ENCODE measurements around the gene SLC6A17.

The SLC6A17 gene

DNA sequence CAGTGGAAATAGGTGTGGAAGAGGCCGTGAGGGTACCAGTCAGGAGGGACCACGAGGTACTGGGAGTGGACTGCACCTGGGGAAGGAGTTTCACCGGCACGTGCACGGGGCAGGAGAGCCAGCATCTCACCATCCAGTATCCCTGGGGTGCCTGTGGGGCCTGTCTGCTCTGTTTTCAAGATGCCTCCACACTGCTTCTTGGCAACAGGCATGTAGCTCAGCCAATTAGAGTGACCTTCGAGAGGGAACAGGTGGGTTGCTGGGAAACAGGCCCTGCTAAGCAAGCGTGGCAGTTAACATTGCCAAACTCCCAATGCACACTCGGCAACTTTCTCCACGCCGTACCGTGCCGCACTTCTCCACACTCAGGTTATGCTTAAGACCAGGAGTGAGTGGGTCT is 77.5 kb downstream of the SLC6A17 start:
- Histone ChIP-seq H3K36me3 (ENCODE audit: insufficient read depth, low read depth, low read length) (peaks cover 11% of the 10 kb centered on the region; the same call in 1 of the 2 replicates), H3K27ac (ENCODE audit: low read length) (no peak overlapping the region), H3K27me3 (ENCODE audit: insufficient read depth, low read length) (no peaks in the 10 kb centered on the region), H3K9ac (ENCODE audit: low read depth, low read length) (no peak overlapping the region), H3K9me3 (ENCODE audit: insufficient read depth, low read depth, low read length) (no peaks in the 10 kb centered on the region), H3K4me3 (ENCODE audit: low read length) (no peak overlapping the region), H3K4me1 (ENCODE audit: insufficient read depth, low read length) (no peaks in the 10 kb centered on the region)

DNA sequence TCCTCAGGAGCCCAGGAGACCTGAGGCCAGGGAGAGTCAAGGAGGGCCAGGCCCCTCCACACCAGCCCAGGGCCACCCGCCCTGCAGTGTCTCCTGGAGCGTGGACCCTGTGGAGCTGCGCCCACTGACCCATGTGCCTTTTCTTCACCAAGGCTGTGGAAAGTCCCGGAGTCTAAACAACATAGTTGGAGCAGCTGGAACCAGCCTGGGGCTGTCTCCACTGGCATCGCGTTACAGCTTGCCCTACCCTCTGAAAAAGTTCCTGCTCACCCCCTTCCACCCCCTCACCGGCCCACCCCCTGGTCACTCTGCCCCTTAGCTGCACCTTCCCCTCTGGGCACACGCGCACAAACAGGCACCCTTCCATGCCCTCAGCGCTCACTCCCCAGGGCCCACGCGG is 78.1 kb downstream of the SLC6A17 start:
- H3K27me3 ChIP-seq (ENCODE audit: insufficient read depth, low read length): no peaks in the 10 kb centered on the region

DNA sequence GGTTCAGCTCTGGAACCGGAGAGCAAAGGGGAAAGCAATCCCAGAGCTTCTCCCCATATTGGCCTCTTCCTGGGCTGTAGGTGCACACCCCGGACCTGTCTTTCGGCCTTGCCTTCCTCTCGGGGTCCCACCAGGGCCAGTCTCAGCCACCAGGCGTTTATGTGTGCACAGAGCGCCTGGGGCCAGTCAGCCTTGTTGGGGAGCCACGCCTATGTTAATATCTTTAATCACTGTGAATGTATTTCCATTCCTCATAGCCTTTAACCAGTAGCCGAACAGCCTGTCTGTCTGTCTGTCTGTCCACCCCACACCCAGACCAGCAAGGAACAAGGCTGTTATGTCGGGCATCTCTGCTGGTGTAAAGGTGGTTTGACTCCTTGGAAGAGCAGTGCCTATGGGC is 78.6 kb downstream of the SLC6A17 start:
- Histone ChIP-seq H3K4me3 (ENCODE audit: low read length) (no peak overlapping the region), H3K36me3 (ENCODE audit: insufficient read depth, low read depth, low read length) (peaks cover 5% of the 10 kb centered on the region; the same call in 1 of the 2 replicates), H3K27me3 (ENCODE audit: insufficient read depth, low read length) (no peaks in the 10 kb centered on the region), H3K27ac (ENCODE audit: low read length) (no peak overlapping the region), H3K9me3 (ENCODE audit: insufficient read depth, low read depth, low read length) (no peaks in the 10 kb centered on the region), H3K4me1 (ENCODE audit: insufficient read depth, low read length) (peaks cover 1% of the 10 kb centered on the region; the same call in 1 of the 2 replicates), H3K9ac (ENCODE audit: low read depth, low read length) (no peak overlapping the region)

More for the DNA sequence above, 78.1 kb downstream of the SLC6A17 start:
- H3K36me3 ChIP-seq (ENCODE audit: insufficient read depth, low read depth, low read length): peaks cover 10% of the 10 kb centered on the region; the same call in 1 of the 2 replicates
- H3K9me3 ChIP-seq (ENCODE audit: insufficient read depth, low read depth, low read length): no peaks in the 10 kb centered on the region
- H3K4me1 ChIP-seq (ENCODE audit: insufficient read depth, low read length): no peaks in the 10 kb centered on the region
- no peak overlapping the region for H3K27ac ChIP-seq (ENCODE audit: low read length)
- no peak overlapping the region for H3K4me3 ChIP-seq (ENCODE audit: low read length)
- H3K9ac ChIP-seq (ENCODE audit: low read depth, low read length): no peak overlapping the region

DNA sequence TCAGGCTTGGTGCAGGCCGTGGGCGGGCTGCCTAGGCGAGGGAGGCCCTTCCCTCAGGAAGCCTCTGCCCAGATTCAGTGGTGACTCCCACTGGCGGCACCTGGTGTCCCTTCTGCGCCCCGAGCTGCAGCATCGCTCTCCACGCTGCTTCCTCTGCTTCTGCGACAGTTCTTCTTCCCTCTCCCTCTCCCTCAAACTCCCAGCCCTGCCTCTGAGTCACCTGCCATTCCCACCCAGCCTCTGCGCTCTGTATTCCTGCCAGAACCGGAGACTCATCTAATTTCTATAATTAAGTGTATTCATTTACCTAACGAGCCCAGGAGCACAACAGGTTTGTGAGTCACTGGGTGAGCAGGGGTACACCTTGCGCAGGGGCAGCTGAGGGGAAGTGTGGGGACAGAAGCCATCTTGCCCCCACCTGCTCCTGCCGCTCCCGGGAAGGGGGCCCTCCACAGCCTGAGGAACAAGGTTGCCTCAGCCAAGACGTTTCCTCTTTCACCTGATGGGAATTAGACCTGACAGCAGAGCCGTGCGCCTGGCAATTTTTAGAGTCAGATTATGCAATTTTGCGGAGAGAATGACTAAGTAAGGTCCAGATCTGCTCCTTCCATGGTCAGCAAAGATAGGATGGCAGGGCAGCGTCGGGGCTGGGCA is 79.2 kb downstream of the SLC6A17 start:
- no peaks in the 10 kb centered on the region; the same call in 1 of the 2 replicates for H3K36me3 ChIP-seq (ENCODE audit: insufficient read depth, low read depth, low read length)
- H3K27ac ChIP-seq (ENCODE audit: low read length): no peak overlapping the region
- H3K4me3 ChIP-seq (ENCODE audit: low read length): no peak overlapping the region
- H3K9ac ChIP-seq (ENCODE audit: low read depth, low read length): no peak overlapping the region
- no peaks in the 10 kb centered on the region for H3K27me3 ChIP-seq (ENCODE audit: insufficient read depth, low read length)
- H3K9me3 ChIP-seq (ENCODE audit: insufficient read depth, low read depth, low read length): no peaks in the 10 kb centered on the region
- H3K4me1 ChIP-seq (ENCODE audit: insufficient read depth, low read length): peaks cover 3% of the 10 kb centered on the region; the same call in 1 of the 2 replicates

DNA sequence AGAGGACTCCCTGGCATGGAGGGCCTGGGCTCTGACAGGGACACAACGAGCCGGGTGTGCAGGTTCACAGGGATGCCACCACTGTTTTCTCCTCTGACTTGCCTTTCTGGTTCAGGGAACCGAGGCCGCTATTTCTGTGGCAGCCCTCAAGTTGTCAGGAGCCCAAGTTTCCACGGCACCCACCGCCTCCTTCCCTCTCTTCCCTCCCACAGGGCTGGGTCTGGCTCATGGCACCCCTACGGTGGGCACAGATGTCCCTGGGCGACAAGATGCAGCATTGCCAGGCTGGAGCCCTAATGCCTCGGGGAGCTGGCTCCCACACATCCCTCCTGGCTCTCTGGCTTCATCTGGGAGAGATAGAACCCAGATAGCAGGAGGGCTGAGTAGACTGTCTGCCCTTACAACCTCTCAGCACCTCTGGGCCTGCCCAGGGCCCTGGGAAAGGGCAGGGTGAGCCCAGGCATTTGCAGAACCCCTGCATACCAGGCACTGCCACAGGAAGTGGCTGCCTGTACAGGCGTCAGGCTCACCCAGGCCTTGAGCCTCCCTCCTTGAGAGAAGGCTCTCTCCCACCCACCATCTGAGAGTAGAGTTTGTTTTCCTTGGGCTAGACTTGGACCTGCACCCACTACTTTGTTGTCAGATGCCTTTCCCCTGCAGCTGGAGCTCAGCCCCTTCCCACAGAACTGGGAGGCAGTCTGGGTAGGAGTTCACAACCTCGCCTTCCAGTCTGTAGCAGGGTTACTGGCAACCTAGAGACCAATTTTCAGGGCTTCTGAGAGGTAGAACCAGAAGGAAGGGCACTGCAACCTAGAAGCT is 80.3 kb downstream of the SLC6A17 start:
- Histone ChIP-seq H3K27me3 (ENCODE audit: insufficient read depth, low read length) (no peaks in the 10 kb centered on the region), H3K4me1 (ENCODE audit: insufficient read depth, low read length) (peaks cover 3% of the 10 kb centered on the region; the same call in 1 of the 2 replicates), H3K36me3 (ENCODE audit: insufficient read depth, low read depth, low read length) (no peaks in the 10 kb centered on the region; the same call in 1 of the 2 replicates), H3K27ac (ENCODE audit: low read length) (no peak overlapping the region), H3K9ac (ENCODE audit: low read depth, low read length) (no peak overlapping the region), H3K4me3 (ENCODE audit: low read length) (no peak overlapping the region), H3K9me3 (ENCODE audit: insufficient read depth, low read depth, low read length) (no peaks in the 10 kb centered on the region)

DNA sequence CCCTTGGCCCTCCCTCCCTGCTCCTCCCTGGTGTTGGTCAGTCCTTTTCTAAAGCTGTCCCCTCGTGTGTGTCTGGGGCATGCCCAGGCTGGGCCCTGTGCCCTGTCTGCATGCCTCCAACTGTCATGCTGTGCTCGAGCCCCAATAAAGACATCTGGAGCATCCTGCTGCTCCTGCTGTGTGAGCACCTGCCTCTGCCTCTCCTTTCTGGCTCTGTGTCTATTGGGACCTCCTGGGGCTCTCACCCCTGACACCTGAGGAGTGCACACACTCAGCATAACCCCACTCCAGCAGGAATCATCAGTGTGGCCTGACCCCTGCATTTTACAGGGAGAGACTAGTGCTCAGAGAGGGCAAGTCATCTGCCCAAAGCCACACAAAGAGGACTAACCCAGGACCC is 83.6 kb downstream of the SLC6A17 start:
- no peaks in the 10 kb centered on the region; the same call in 1 of the 2 replicates for H3K36me3 ChIP-seq (ENCODE audit: insufficient read depth, low read depth, low read length)
- no peak overlapping the region for H3K4me3 ChIP-seq (ENCODE audit: low read length)
- no peaks in the 10 kb centered on the region for H3K9me3 ChIP-seq (ENCODE audit: insufficient read depth, low read depth, low read length)
- no peak overlapping the region for H3K27ac ChIP-seq (ENCODE audit: low read length)
- no peaks in the 10 kb centered on the region for H3K27me3 ChIP-seq (ENCODE audit: insufficient read depth, low read length)
- H3K9ac ChIP-seq (ENCODE audit: low read depth, low read length): no peak overlapping the region
- H3K4me1 ChIP-seq (ENCODE audit: insufficient read depth, low read length): peaks cover 3% of the 10 kb centered on the region; the same call in 1 of the 2 replicates

DNA sequence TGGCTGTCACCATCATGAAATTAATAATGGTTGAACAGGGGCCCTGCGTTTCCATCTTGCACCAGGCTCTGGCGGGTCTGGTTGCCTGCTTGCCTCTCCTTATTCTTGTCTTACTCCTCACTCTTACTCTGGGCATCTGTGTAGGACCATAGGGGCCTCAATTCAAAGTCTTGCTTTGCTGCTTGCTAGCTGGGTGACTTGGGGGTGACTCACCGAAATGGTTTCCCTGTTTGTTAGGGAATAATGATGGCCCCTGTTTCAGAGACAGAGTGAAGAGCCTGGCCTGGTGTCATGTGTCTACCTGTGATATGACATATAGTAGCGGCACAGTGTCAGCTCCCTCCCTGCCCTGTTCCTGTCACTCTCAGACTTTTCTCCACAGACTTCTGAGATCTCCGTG is 84.4 kb downstream of the SLC6A17 start:
- Histone ChIP-seq H3K9me3 (ENCODE audit: insufficient read depth, low read depth, low read length) (no peaks in the 10 kb centered on the region), H3K4me1 (ENCODE audit: insufficient read depth, low read length) (peaks cover 3% of the 10 kb centered on the region; the same call in 1 of the 2 replicates), H3K27ac (ENCODE audit: low read length) (no peak overlapping the region), H3K27me3 (ENCODE audit: insufficient read depth, low read length) (no peaks in the 10 kb centered on the region), H3K4me3 (ENCODE audit: low read length) (no peak overlapping the region), H3K36me3 (ENCODE audit: insufficient read depth, low read depth, low read length) (no peaks in the 10 kb centered on the region; the same call in 1 of the 2 replicates), H3K9ac (ENCODE audit: low read depth, low read length) (no peak overlapping the region)

DNA sequence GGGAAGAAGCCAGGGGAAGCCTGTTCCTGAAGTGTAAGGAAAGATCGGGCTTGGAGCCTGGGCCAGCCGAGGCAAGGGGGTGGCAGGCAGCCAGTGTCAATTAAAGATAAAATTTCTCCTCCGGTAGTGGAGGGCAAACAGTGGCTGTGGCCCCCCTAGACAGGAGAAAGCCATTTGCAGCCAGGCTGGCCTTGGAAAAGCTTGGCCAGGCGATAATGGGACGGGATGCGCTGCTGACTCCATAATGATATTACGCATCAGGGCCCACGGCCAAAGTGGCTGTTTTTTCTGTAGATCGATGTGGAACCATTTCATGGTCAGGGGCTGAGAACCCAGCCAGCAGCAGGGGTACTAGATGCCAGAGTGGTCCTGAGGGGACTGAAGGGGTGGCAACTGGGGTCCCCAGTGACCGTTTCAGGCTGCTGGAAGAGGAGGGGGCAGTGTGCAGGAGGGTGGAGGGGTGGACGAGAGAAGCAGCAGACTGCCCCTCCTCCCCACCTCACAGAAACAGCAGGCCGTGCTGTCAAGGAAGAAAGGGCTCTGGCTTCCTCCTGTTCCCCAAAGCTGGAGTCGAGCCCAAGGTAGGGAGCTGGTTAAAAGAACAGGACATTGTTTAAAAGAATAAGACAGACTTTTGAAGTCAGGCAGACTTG is 85.0 kb downstream of the SLC6A17 start:
- Histone ChIP-seq H3K4me3 (ENCODE audit: low read length) (no peak overlapping the region), H3K36me3 (ENCODE audit: insufficient read depth, low read depth, low read length) (no peaks in the 10 kb centered on the region; the same call in 1 of the 2 replicates), H3K27ac (ENCODE audit: low read length) (no peak overlapping the region), H3K27me3 (ENCODE audit: insufficient read depth, low read length) (no peaks in the 10 kb centered on the region), H3K9me3 (ENCODE audit: insufficient read depth, low read depth, low read length) (no peaks in the 10 kb centered on the region), H3K4me1 (ENCODE audit: insufficient read depth, low read length) (peaks cover 3% of the 10 kb centered on the region; the same call in 1 of the 2 replicates), H3K9ac (ENCODE audit: low read depth, low read length) (no peak overlapping the region)

DNA sequence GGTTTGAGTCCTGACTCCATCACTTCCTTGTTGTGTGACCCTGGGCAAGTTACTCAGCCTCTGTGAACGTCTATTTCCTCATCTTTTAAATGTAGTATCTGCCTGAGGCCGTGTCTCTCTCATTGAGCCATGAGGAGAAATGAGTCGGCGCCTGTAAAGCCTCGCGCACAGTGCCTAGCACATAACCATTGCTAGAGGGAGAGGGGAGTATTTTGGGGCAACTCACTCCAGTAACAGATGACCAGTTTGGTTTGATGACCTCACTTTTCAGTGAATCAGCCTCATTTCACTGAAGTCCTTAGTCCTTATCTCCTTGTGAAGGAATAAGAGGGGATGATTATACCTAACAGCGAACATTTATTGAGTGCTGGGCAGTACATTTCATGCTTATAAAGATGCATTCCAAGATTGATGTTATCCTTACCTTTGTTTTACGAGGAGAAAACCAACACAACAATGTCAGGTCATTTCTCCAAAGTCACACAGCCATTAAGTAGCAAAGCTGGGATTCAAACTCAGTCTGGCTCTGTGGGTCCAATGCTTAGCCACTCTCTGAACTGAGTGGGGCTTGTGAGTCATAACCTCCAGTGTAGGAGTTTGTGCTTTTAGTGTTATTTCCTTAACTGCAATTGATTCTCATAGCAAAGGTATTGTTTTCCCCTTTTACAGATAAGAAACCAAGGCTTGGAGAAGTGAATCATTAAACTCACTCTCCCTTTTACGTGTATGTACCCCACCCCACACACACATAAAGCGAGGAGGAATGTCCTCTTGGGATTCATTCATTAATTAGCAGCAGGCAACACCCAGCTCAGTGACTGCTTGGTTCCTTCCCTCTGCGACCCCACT is 85.8 kb downstream of the SLC6A17 start:
- Histone ChIP-seq H3K36me3 (ENCODE audit: insufficient read depth, low read depth, low read length) (no peaks in the 10 kb centered on the region; the same call in 1 of the 2 replicates), H3K4me3 (ENCODE audit: low read length) (no peak overlapping the region), H3K4me1 (ENCODE audit: insufficient read depth, low read length) (peaks cover 3% of the 10 kb centered on the region; the same call in 1 of the 2 replicates), H3K27me3 (ENCODE audit: insufficient read depth, low read length) (no peaks in the 10 kb centered on the region), H3K9ac (ENCODE audit: low read depth, low read length) (no peak overlapping the region), H3K9me3 (ENCODE audit: insufficient read depth, low read depth, low read length) (no peaks in the 10 kb centered on the region), H3K27ac (ENCODE audit: low read length) (no peak overlapping the region)

DNA sequence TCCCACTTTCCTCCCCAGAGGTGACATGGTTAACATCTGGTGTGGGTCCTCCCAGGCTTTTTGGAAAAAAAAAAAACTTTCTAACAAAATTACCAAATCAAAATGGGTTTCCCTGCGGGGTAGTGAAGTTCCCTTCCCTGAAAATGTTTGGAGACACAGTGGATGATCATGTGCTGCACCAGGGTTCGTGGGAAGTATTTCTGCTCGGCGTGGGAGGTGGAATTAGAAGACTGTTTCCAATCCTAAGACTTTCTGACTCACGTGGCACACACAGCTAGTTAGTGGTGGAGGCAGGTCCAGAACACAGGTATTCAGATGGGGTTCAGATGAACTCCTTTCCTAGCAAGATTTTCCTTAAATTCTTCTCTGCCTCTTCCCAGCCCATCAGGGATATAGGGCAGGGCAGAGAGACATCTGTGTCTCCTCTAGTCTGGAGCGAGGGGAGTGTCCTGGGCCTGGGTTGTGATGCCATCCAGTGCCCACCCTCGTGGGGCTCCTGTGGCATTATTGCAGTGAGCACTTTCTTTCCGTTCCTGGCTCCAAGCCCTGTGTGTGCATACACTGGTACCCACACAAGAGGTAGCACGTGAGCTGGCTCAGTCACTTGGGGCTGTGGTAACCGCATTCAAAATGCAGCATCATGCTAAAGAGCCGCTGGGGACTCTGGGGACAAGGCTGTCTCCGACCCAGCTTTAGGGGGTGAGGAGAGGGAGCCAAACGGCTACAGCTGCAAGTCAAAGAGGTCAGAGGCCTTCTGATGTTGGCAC is 87.3 kb downstream of the SLC6A17 start:
- Histone ChIP-seq H3K9ac (ENCODE audit: low read depth, low read length) (no peak overlapping the region), H3K36me3 (ENCODE audit: insufficient read depth, low read depth, low read length) (no peaks in the 10 kb centered on the region), H3K27ac (ENCODE audit: low read length) (no peak overlapping the region), H3K9me3 (ENCODE audit: insufficient read depth, low read depth, low read length) (no peaks in the 10 kb centered on the region), H3K4me1 (ENCODE audit: insufficient read depth, low read length) (peaks cover 15% of the 10 kb centered on the region; the same call in 1 of the 2 replicates), H3K4me3 (ENCODE audit: low read length) (no peak overlapping the region), H3K27me3 (ENCODE audit: insufficient read depth, low read length) (peaks cover 2% of the 10 kb centered on the region)
